PFSK-1 (cell line): ENCODE measurements around the gene SPATA25.

Source experiments
- POLR2AphosphoS5 ChIP-seq: IDR thresholded peaks from 2 replicates; pipeline ENCODE4 v1.6.1; 2012; ENCODE audit warnings: low read depth, mild to moderate bottlenecking, control low read depth, low read length, moderate library complexity
- REST ChIP-seq, 2 experiments: IDR thresholded peaks; 2 replicates each; pipeline versions ENCODE4 v1.6.1 to v1.8.0; 2011 to 2012; ENCODE audit warnings: low read depth in 2 of 2, low read length in 2 of 2, control low read depth in 1 of 2, inconsistent platforms in 1 of 2, mild to moderate bottlenecking in 1 of 2, moderate library complexity in 1 of 2; ENCODE audit not compliant: insufficient read depth in 1 of 2
- SIN3A ChIP-seq: IDR thresholded peaks from 2 replicates; pipeline ENCODE4 v1.6.1; 2012; ENCODE audit warnings: mild to moderate bottlenecking, low read length, moderate library complexity, borderline replicate concordance; ENCODE audit not compliant: insufficient read depth
- TAF1 ChIP-seq: IDR thresholded peaks from 2 replicates; pipeline ENCODE4 v1.6.1; 2012; ENCODE audit warnings: low read length, control low read depth, borderline replicate concordance; ENCODE audit not compliant: insufficient read depth

DNA sequence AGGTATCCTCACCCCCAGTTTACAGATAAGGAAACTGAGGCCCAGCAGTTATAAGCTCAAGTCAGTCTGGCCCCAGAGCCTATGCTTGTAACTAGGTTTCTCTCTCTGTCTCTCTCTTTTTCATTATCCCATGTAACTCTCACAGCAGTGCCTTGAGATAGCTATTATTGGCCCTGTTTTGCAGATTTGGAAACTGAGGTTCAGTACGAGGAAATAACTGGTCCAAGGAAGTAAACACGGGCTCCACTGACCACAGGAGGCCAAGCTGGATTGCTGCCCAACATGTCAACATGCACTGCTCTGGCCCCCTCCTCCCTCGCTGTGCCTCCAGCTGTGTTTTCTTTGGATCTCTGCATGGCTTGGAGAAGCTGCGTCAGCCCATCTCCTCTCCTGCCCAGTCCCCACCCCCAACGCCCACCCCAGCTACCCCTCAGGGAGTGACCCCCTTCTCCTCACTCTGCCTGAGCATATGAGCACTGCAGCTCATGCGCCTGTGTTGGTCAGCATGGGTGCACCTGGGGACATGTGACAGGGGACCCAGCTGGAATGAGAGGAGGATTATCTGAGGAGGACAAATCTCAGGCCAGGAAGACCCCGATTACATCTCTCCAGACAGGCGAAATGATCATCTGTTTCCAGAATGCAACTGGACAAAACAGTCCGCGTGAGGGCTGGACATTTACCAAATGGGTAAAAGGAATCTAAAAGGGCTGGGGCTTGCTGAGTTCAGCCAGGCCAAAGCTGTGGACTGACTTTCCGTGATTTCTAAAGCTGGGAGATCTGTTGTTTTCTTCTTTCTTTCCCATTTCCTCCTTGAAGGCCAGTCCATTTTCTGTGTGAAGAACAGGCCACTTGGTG, 32.3 kb upstream of the SPATA25 start:
- TF ChIP-seq REST (IDR thresholded peaks at IDR 0.05; ENCODE audit: insufficient read depth in 1 of 2, low read depth in 2 of 2, low read length in 2 of 2) (no peak), POLR2AphosphoS5 (no peak), SIN3A (no peak), TAF1 (no peak)
